Measurements from ENCODE around the gene EXOC2.
"Not testable (repeated sequence)": the region's sequence is repeated elsewhere in the genome, so short reads cannot be mapped to it uniquely, and the experiment has no call there.

EXOC2 gene

GRCh38 chr6:701215-701614, 8.3 kb upstream of the EXOC2 start:
- H3K4me1 Mint-ChIP-seq (ENCODE audit: low read depth), result no peaks in the 10 kb centered on the region
- peaks cover 2% of the 10 kb centered on the region for H3K27me3 Mint-ChIP-seq
- no peaks in the 10 kb centered on the region for H3K9me3 Mint-ChIP-seq (ENCODE audit: low read depth)
- no peaks in the 10 kb centered on the region for H3K36me3 Mint-ChIP-seq
- H3K27ac Mint-ChIP-seq, result no peak overlapping the region
- H3K4me3 Mint-ChIP-seq, result no peak overlapping the region

GRCh38 chr6:700490-700889, 7.6 kb upstream of the EXOC2 start:
- no peaks in the 10 kb centered on the region for H3K4me1 Mint-ChIP-seq (ENCODE audit: low read depth)
- no peaks in the 10 kb centered on the region for H3K9me3 Mint-ChIP-seq (ENCODE audit: low read depth)
- H3K4me3 Mint-ChIP-seq, result no peak overlapping the region
- H3K27ac Mint-ChIP-seq, result no peak overlapping the region
- peaks cover 2% of the 10 kb centered on the region for H3K27me3 Mint-ChIP-seq
- no peaks in the 10 kb centered on the region for H3K36me3 Mint-ChIP-seq

GRCh38 chr6:699319-699718, 6.4 kb upstream of the EXOC2 start:
- Mint-ChIP-seq H3K4me3 (no peak overlapping the region), H3K9me3 (ENCODE audit: low read depth) (no peaks in the 10 kb centered on the region), H3K27me3 (no peaks in the 10 kb centered on the region), H3K36me3 (no peaks in the 10 kb centered on the region), H3K27ac (no peak overlapping the region), H3K4me1 (ENCODE audit: low read depth) (no peaks in the 10 kb centered on the region)

- H3K4me3 Mint-ChIP-seq, result peak overlapping the region; percentile 22
- not testable (repeated sequence) for H3K9me3 Mint-ChIP-seq (ENCODE audit: low read depth); H3K27ac Mint-ChIP-seq; H3K36me3 Mint-ChIP-seq; H3K27me3 Mint-ChIP-seq
- peaks cover 34% of the 10 kb centered on the region for H3K4me1 Mint-ChIP-seq (ENCODE audit: low read depth)
These were observed 1.6 kb upstream of the EXOC2 start for GRCh38 chr6:694431-695126.

- Mint-ChIP-seq H3K4me3 (peak overlapping the region; percentile 95), H3K36me3 (peaks cover 9% of the 10 kb centered on the region), H3K9me3 (ENCODE audit: low read depth) (no peaks in the 10 kb centered on the region), H3K4me1 (ENCODE audit: low read depth) (peaks cover 39% of the 10 kb centered on the region), H3K27ac (no peak overlapping the region), H3K27me3 (no peaks in the 10 kb centered on the region)
These were observed 727 bp upstream of the EXOC2 start for GRCh38 chr6:693723-694009.

GRCh38 chr6:692356-692851, 535 bp downstream of the EXOC2 start:
- Mint-ChIP-seq H3K4me3 (peak overlapping the region; percentile 96), H3K9me3 (ENCODE audit: low read depth) (no peaks in the 10 kb centered on the region), H3K27me3 (no peaks in the 10 kb centered on the region), H3K27ac (peak overlapping the region; percentile 89), H3K36me3 (peaks cover 9% of the 10 kb centered on the region), H3K4me1 (ENCODE audit: low read depth) (peaks cover 39% of the 10 kb centered on the region)

- no peaks in the 10 kb centered on the region for H3K27me3 Mint-ChIP-seq
- no peak overlapping the region for H3K27ac Mint-ChIP-seq
- peaks cover 54% of the 10 kb centered on the region for H3K4me1 Mint-ChIP-seq (ENCODE audit: low read depth)
- no peak overlapping the region for H3K4me3 Mint-ChIP-seq
- peaks cover 9% of the 10 kb centered on the region for H3K36me3 Mint-ChIP-seq
- no peaks in the 10 kb centered on the region for H3K9me3 Mint-ChIP-seq (ENCODE audit: low read depth)
These were observed 3.7 kb downstream of the EXOC2 start for GRCh38 chr6:689223-689622.

GRCh38 chr6:686497-686896, 6.4 kb downstream of the EXOC2 start:
- Mint-ChIP-seq H3K27ac (no peak overlapping the region), H3K4me3 (no peak overlapping the region), H3K36me3 (peaks cover 9% of the 10 kb centered on the region), H3K9me3 (ENCODE audit: low read depth) (no peaks in the 10 kb centered on the region), H3K27me3 (no peaks in the 10 kb centered on the region), H3K4me1 (ENCODE audit: low read depth) (peaks cover 59% of the 10 kb centered on the region)

GRCh38 chr6:684831-685636, 7.9 kb downstream of the EXOC2 start:
- Mint-ChIP-seq H3K27me3 (no peaks in the 10 kb centered on the region), H3K9me3 (ENCODE audit: low read depth) (no peaks in the 10 kb centered on the region), H3K36me3 (peaks cover 9% of the 10 kb centered on the region), H3K4me1 (ENCODE audit: low read depth) (peaks cover 58% of the 10 kb centered on the region), H3K4me3 (peak overlapping the region; percentile 58), H3K27ac (peak overlapping the region; percentile 88)

GRCh38 chr6:683742-684440, 9.0 kb downstream of the EXOC2 start:
- peaks cover 4% of the 10 kb centered on the region for H3K36me3 Mint-ChIP-seq
- no peaks in the 10 kb centered on the region for H3K27me3 Mint-ChIP-seq
- peak overlapping the region; percentile 41 for H3K27ac Mint-ChIP-seq
- H3K9me3 Mint-ChIP-seq (ENCODE audit: low read depth), result no peaks in the 10 kb centered on the region
- peak overlapping the region; percentile 58 for H3K4me3 Mint-ChIP-seq
- peaks cover 56% of the 10 kb centered on the region for H3K4me1 Mint-ChIP-seq (ENCODE audit: low read depth)

- H3K27ac Mint-ChIP-seq, result no peak overlapping the region
- peaks cover 61% of the 10 kb centered on the region for H3K4me1 Mint-ChIP-seq (ENCODE audit: low read depth)
These were observed 12.1 kb downstream of the EXOC2 start for GRCh38 chr6:680666-681340.

GRCh38 chr6:680251-680650, 12.7 kb downstream of the EXOC2 start:
- H3K27ac Mint-ChIP-seq, result no peak overlapping the region
- H3K4me3 Mint-ChIP-seq, result no peak overlapping the region
- H3K36me3 Mint-ChIP-seq, result peaks cover 7% of the 10 kb centered on the region
- H3K27me3 Mint-ChIP-seq, result no peaks in the 10 kb centered on the region
- H3K4me1 Mint-ChIP-seq (ENCODE audit: low read depth), result peaks cover 57% of the 10 kb centered on the region
- no peaks in the 10 kb centered on the region for H3K9me3 Mint-ChIP-seq (ENCODE audit: low read depth)

More at GRCh38 chr6:680666-681340, 12.1 kb downstream of the EXOC2 start:
- Mint-ChIP-seq H3K27me3 (no peaks in the 10 kb centered on the region), H3K9me3 (ENCODE audit: low read depth) (no peaks in the 10 kb centered on the region), H3K36me3 (peaks cover 7% of the 10 kb centered on the region), H3K4me3 (no peak overlapping the region)

GRCh38 chr6:679282-679681, 13.7 kb downstream of the EXOC2 start:
- Mint-ChIP-seq H3K27me3 (no peaks in the 10 kb centered on the region), H3K36me3 (peaks cover 7% of the 10 kb centered on the region), H3K9me3 (ENCODE audit: low read depth) (no peaks in the 10 kb centered on the region), H3K27ac (no peak overlapping the region), H3K4me3 (no peak overlapping the region), H3K4me1 (ENCODE audit: low read depth) (peaks cover 58% of the 10 kb centered on the region)

GRCh38 chr6:678520-678919, 14.4 kb downstream of the EXOC2 start:
- no peak overlapping the region for H3K27ac Mint-ChIP-seq
- no peaks in the 10 kb centered on the region for H3K27me3 Mint-ChIP-seq
- no peak overlapping the region for H3K4me3 Mint-ChIP-seq
- no peaks in the 10 kb centered on the region for H3K9me3 Mint-ChIP-seq (ENCODE audit: low read depth)
- H3K4me1 Mint-ChIP-seq (ENCODE audit: low read depth), result peaks cover 50% of the 10 kb centered on the region
- H3K36me3 Mint-ChIP-seq, result peaks cover 7% of the 10 kb centered on the region

GRCh38 chr6:677919-678318, 15.0 kb downstream of the EXOC2 start:
- H3K4me1 Mint-ChIP-seq (ENCODE audit: low read depth), result peaks cover 44% of the 10 kb centered on the region
- H3K36me3 Mint-ChIP-seq, result peaks cover 7% of the 10 kb centered on the region
- no peaks in the 10 kb centered on the region for H3K27me3 Mint-ChIP-seq
- no peaks in the 10 kb centered on the region for H3K9me3 Mint-ChIP-seq (ENCODE audit: low read depth)
- H3K27ac Mint-ChIP-seq, result no peak overlapping the region
- H3K4me3 Mint-ChIP-seq, result no peak overlapping the region

Measured in activated naive CD8-positive, alpha-beta T cell (primary cell).